Activated CD4-positive, alpha-beta T cell treated with anti-CD3 and anti-CD28 coated beads for 36 hours (primary cell): Measurements from ENCODE around the gene ARNT2. TPM values are rescaled to one million over a fixed set of nuclear protein-coding genes. Genes with fewer than 3 reads are reported as not detected.

Experiments
- ATAC-seq: fragments of 200-7000 bp; cut with Tn5 transposase; one replicate; pipeline ENCODE4 v1.10.0; 2021; ENCODE audit warnings: mild to moderate bottlenecking, moderate library complexity
- CTCF ChIA-PET: fragments of 350-600 bp; sonication (Branson Sonifier 250); formaldehyde crosslinking; loops from one replicate; lab custom pipeline; 2021; ENCODE audit warnings: antibody characterized with exemption; lab: Charles Lee
- POLR2A ChIA-PET: fragments of 350-600 bp; sonication (Branson Sonifier 250); formaldehyde crosslinking; loops from one replicate; lab custom pipeline; 2021; ENCODE audit warnings: antibody characterized with exemption, inconsistent platforms; lab: Charles Lee
- DNase-seq: peaks from one replicate; pipeline ENCODE4 v3.0.0-alpha.2; 2020
- H3K27ac Mint-ChIP-seq: one replicate; pipeline ENCODE4 v1.8.0; 2021; ENCODE audit warnings: mixed read lengths
- H3K27me3 Mint-ChIP-seq: one replicate; pipeline ENCODE4 v1.8.0; 2021; ENCODE audit warnings: mixed read lengths
- H3K36me3 Mint-ChIP-seq: one replicate; pipeline ENCODE4 v1.8.0; 2021; ENCODE audit warnings: low read depth, mixed read lengths
- H3K4me1 Mint-ChIP-seq: one replicate; pipeline ENCODE4 v1.8.0; 2021; ENCODE audit warnings: mixed read lengths
- H3K4me3 Mint-ChIP-seq: one replicate; pipeline ENCODE4 v1.8.0; 2021; ENCODE audit warnings: mild to moderate bottlenecking, moderate library complexity, mixed read lengths
- H3K9me3 Mint-ChIP-seq: one replicate; pipeline ENCODE4 v1.8.0; 2021; ENCODE audit warnings: low read depth, mixed read lengths
- intact Hi-C, 2 experiments: fragments of 100-400 bp; cut with DNase I in 1 of 2; cut with micrococcal nuclease in 1 of 2; formaldehyde crosslinking; loops; one replicate each; pipeline versions ENCODE4 v1.14.2 to v1.15.1; 2022 to 2024; cut with DNase I, micrococcal nuclease
- total RNA-seq, 2 experiments: library from RNA; stranded (reverse); gene quantifications; one replicate each; pipeline ENCODE4 v1.2.3, GENCODE V29; 2021

The ARNT2 gene
- total RNA-seq, 2 experiments from 2014 or later = 0.05 to 0.19 TPM

- ATAC-seq (no peak), DNase-seq (no peak)
- ChIA-PET CTCF (interaction anchor here (0.7 kb wide), 1 partner anchor 555 kb away, joined by 4 read pairs; no protein-coding TSS in a partner anchor), POLR2A (no interaction called here)
- no peak overlapping the region for H3K27ac Mint-ChIP-seq
- no peak overlapping the region for H3K4me3 Mint-ChIP-seq
- peaks cover 11% of the 10 kb centered on the region for H3K27me3 Mint-ChIP-seq
- no peaks in the 10 kb centered on the region for H3K36me3 Mint-ChIP-seq
- no peaks in the 10 kb centered on the region for H3K9me3 Mint-ChIP-seq
- no peaks in the 10 kb centered on the region for H3K4me1 Mint-ChIP-seq
- intact Hi-C loops = no loop called here
Observed at GRCh38 chr15:80526556-80527340, 122.6 kb downstream of the ARNT2 start.

- Mint-ChIP-seq H3K27me3 (peaks cover 11% of the 10 kb centered on the region), H3K4me3 (no peak overlapping the region), H3K27ac (no peak overlapping the region), H3K4me1 (no peaks in the 10 kb centered on the region), H3K36me3 (no peaks in the 10 kb centered on the region), H3K9me3 (no peaks in the 10 kb centered on the region)
- intact Hi-C loops = no loop called here
- DNase-seq (no peak), ATAC-seq (no peak)
- CTCF ChIA-PET = interaction anchor here (0.7 kb wide), 1 partner anchor 555 kb away, joined by 4 read pairs; no protein-coding TSS in a partner anchor
- POLR2A ChIA-PET = no interaction called here
Observed at GRCh38 chr15:80527406-80527805, 123.2 kb downstream of the ARNT2 start.

GRCh38 chr15:80527961-80528360 lies 123.8 kb downstream of the ARNT2 start:
- Mint-ChIP-seq H3K4me1 (no peaks in the 10 kb centered on the region), H3K9me3 (no peaks in the 10 kb centered on the region), H3K4me3 (no peak overlapping the region), H3K36me3 (no peaks in the 10 kb centered on the region), H3K27me3 (peaks cover 14% of the 10 kb centered on the region), H3K27ac (no peak overlapping the region)
- CTCF ChIA-PET = no interaction called here
- DNase-seq = no peak
- intact Hi-C loops = no loop called here
- POLR2A ChIA-PET = no interaction called here
- ATAC-seq = no peak

GRCh38 chr15:80530737-80531365 lies 126.7 kb downstream of the ARNT2 start:
- intact Hi-C loops = no loop called here
- H3K4me3 Mint-ChIP-seq = no peak overlapping the region
- no peak overlapping the region for H3K27ac Mint-ChIP-seq
- H3K4me1 Mint-ChIP-seq = no peaks in the 10 kb centered on the region
- POLR2A ChIA-PET = no interaction called here
- H3K36me3 Mint-ChIP-seq = no peaks in the 10 kb centered on the region
- peaks cover 18% of the 10 kb centered on the region for H3K27me3 Mint-ChIP-seq
- H3K9me3 Mint-ChIP-seq = peaks cover under 1% of the 10 kb centered on the region
- no peak for DNase-seq
- ATAC-seq = no peak
- CTCF ChIA-PET = interaction anchor here (0.6 kb wide), 1 partner anchor 735 kb away, joined by 3 read pairs; no protein-coding TSS in a partner anchor

GRCh38 chr15:80531388-80531787 lies 127.2 kb downstream of the ARNT2 start:
- no peaks in the 10 kb centered on the region for H3K4me1 Mint-ChIP-seq
- H3K4me3 Mint-ChIP-seq = no peak overlapping the region
- DNase-seq = no peak
- ChIA-PET POLR2A (no interaction called here), CTCF (interaction anchor here (0.6 kb wide), 1 partner anchor 735 kb away, joined by 3 read pairs; no protein-coding TSS in a partner anchor)
- no peaks in the 10 kb centered on the region for H3K36me3 Mint-ChIP-seq
- intact Hi-C loops = no loop called here
- peaks cover 20% of the 10 kb centered on the region for H3K27me3 Mint-ChIP-seq
- ATAC-seq = no peak
- no peak overlapping the region for H3K27ac Mint-ChIP-seq
- peaks cover 2% of the 10 kb centered on the region for H3K9me3 Mint-ChIP-seq

- ATAC-seq = no peak
- intact Hi-C loops = no loop called here
Observed at GRCh38 chr15:80531796-80532195, 127.6 kb downstream of the ARNT2 start.

GRCh38 chr15:80533790-80534333 lies 129.7 kb downstream of the ARNT2 start:
- ChIA-PET CTCF (interaction anchor here (0.8 kb wide), 1 partner anchor 74 kb away, joined by 3 read pairs; no protein-coding TSS in a partner anchor), POLR2A (no interaction called here)
- intact Hi-C loops = no loop called here
- Mint-ChIP-seq H3K36me3 (no peaks in the 10 kb centered on the region), H3K9me3 (peaks cover 2% of the 10 kb centered on the region), H3K4me1 (no peaks in the 10 kb centered on the region), H3K27me3 (peaks cover 25% of the 10 kb centered on the region), H3K27ac (no peak overlapping the region), H3K4me3 (no peak overlapping the region)
- ATAC-seq (no peak), DNase-seq (no peak)

More at GRCh38 chr15:80531796-80532195, 127.6 kb downstream of the ARNT2 start:
- CTCF ChIA-PET = interaction anchor here (0.6 kb wide), 1 partner anchor 734 kb away, joined by 3 read pairs; no protein-coding TSS in a partner anchor
- no peak for DNase-seq
- Mint-ChIP-seq H3K9me3 (peaks cover 2% of the 10 kb centered on the region), H3K27ac (no peak overlapping the region), H3K36me3 (no peaks in the 10 kb centered on the region), H3K4me3 (no peak overlapping the region), H3K27me3 (peaks cover 20% of the 10 kb centered on the region), H3K4me1 (no peaks in the 10 kb centered on the region)
- POLR2A ChIA-PET = no interaction called here

- ChIA-PET POLR2A (no interaction called here), CTCF (interaction anchor here (1.8 kb wide), 1 partner anchor 240 kb away, joined by 4 read pairs; no protein-coding TSS in a partner anchor)
- Mint-ChIP-seq H3K9me3 (peaks cover 2% of the 10 kb centered on the region), H3K27ac (no peak overlapping the region), H3K27me3 (peaks cover 30% of the 10 kb centered on the region), H3K4me3 (no peak overlapping the region), H3K4me1 (no peaks in the 10 kb centered on the region), H3K36me3 (no peaks in the 10 kb centered on the region)
- ATAC-seq (no peak), DNase-seq (no peak)
- intact Hi-C loops = no loop called here
Observed at GRCh38 chr15:80536231-80536630, 132.0 kb downstream of the ARNT2 start.

- H3K27me3 Mint-ChIP-seq = peaks cover 30% of the 10 kb centered on the region
- no peak overlapping the region for H3K4me3 Mint-ChIP-seq
- ATAC-seq (no peak), DNase-seq (no peak)
- H3K9me3 Mint-ChIP-seq = peaks cover 2% of the 10 kb centered on the region
- POLR2A ChIA-PET = no interaction called here
- intact Hi-C loops = no loop called here
- no peaks in the 10 kb centered on the region for H3K4me1 Mint-ChIP-seq
- H3K27ac Mint-ChIP-seq = no peak overlapping the region
- H3K36me3 Mint-ChIP-seq = no peaks in the 10 kb centered on the region
- CTCF ChIA-PET = interaction anchor here (0.6 to 1.8 kb wide), 2 partner anchors 240 to 1430 kb away, joined by 3 to 4 read pairs; no protein-coding TSS in a partner anchor
Observed at GRCh38 chr15:80536716-80537115, 132.5 kb downstream of the ARNT2 start.

GRCh38 chr15:80545078-80545477 lies 140.9 kb downstream of the ARNT2 start:
- ChIA-PET CTCF (no interaction called here), POLR2A (no interaction called here)
- Mint-ChIP-seq H3K27ac (no peak overlapping the region), H3K27me3 (peaks cover 34% of the 10 kb centered on the region), H3K36me3 (no peaks in the 10 kb centered on the region), H3K4me1 (no peaks in the 10 kb centered on the region), H3K4me3 (no peak overlapping the region), H3K9me3 (peaks cover 2% of the 10 kb centered on the region)
- DNase-seq = no peak
- intact Hi-C loops = no loop called here
- ATAC-seq = no peak

GRCh38 chr15:80547264-80547663 lies 143.1 kb downstream of the ARNT2 start:
- DNase-seq (no peak), ATAC-seq (no peak)
- intact Hi-C loops = no loop called here
- Mint-ChIP-seq H3K4me1 (no peaks in the 10 kb centered on the region), H3K36me3 (no peaks in the 10 kb centered on the region), H3K9me3 (peaks cover 2% of the 10 kb centered on the region), H3K27ac (no peak overlapping the region), H3K4me3 (no peak overlapping the region), H3K27me3 (peaks cover 35% of the 10 kb centered on the region)
- CTCF ChIA-PET = no interaction called here
- POLR2A ChIA-PET = no interaction called here
